K562 (cell line): ENCODE measurements around the gene ASMTL. TPM values are rescaled to one million over a fixed set of nuclear protein-coding genes. Genes with fewer than 3 reads are reported as not detected.

Experiments
- ATAC-seq: fragments of 200-7000 bp; cut with Tn5 transposase; 3 replicates; pipeline ENCODE4 v1.9.1; 2020; ENCODE audit warnings: moderate library complexity
- BruUV-seq: library from RNA; stranded (reverse); fragments of 400-500 nt; replicated peaks from 2 replicates; lab custom pipeline; 2021; lab: Mats Ljungman, UMichigan
- CTCF ChIA-PET: fragments of 300-600 bp; formaldehyde crosslinking; extraction: SDS; loops from one replicate; lab custom pipeline; 2021; ENCODE audit warnings: low intra/inter-chr PET ratio; lab: Yijun Ruan, JAX
- POLR2A ChIA-PET: fragments of 300-600, 350-650 bp; sonication (Branson Sonifier 250); formaldehyde crosslinking; extraction: SDS; loops from one replicate; lab custom pipeline; 2021; ENCODE audit warnings: antibody characterized with exemption, inconsistent platforms; lab: Yijun Ruan, JAX
- DNase-seq, 4 experiments: peaks; one replicate each; pipeline versions ENCODE4 v3.0.0 to v3.0.0-alpha.2; 2011 to 2018; ENCODE audit warnings: low spot score in 3 of 4, mixed read lengths in 3 of 4; ENCODE audit errors: extremely low read depth in 1 of 4
- FAIRE-seq: peaks from 2 replicates; lab custom pipeline; 2011; peaks lifted over from hg19 to GRCh38; lab: Jason Lieb, UNC
- H2AFZ ChIP-seq: 2 replicates; pipeline ENCODE4 v1.6.0; 2011; ENCODE audit warnings: low read depth, low read length, control low read depth, inconsistent platforms
- H3K27ac ChIP-seq: fragments of 200-600 bp; 3 replicates; pipeline ENCODE4 v1.8.0; 2011; ENCODE audit warnings: low read depth, mild to moderate bottlenecking, control low read depth, inconsistent platforms, low read length, moderate library complexity, mixed read lengths; ENCODE audit errors: extremely low read depth
- H3K27me3 ChIP-seq, 2 experiments: fragments of 300-600 bp in 1 of 2; 2 replicates in 1 of 2; 3 replicates in 1 of 2; pipeline versions ENCODE4 v1.6.0 to v1.8.0; 2011; ENCODE audit warnings: inconsistent platforms in 2 of 2, low read length in 2 of 2, mild to moderate bottlenecking in 1 of 2, mixed read lengths in 1 of 2, moderate library complexity in 1 of 2; ENCODE audit not compliant: control insufficient read depth in 2 of 2, insufficient read depth in 2 of 2
- H3K36me3 ChIP-seq: fragments of 300-600 bp; 3 replicates; pipeline ENCODE4 v1.8.0; 2011; ENCODE audit warnings: mild to moderate bottlenecking, low read length, inconsistent platforms; ENCODE audit not compliant: control insufficient read depth, insufficient read depth
- H3K4me1 ChIP-seq, 2 experiments: fragments of 200-600 bp in 1 of 2; replicated peaks in 1 of 2; 2 replicates in 1 of 2; 3 replicates in 1 of 2; pipeline versions ENCODE4 v1.5.1 to v1.8.0; 2011; ENCODE audit warnings: inconsistent platforms in 2 of 2, low read length in 2 of 2, mild to moderate bottlenecking in 1 of 2, mixed read lengths in 1 of 2, moderate library complexity in 1 of 2; ENCODE audit not compliant: control insufficient read depth in 2 of 2, insufficient read depth in 2 of 2
- H3K4me2 ChIP-seq: 2 replicates; pipeline ENCODE4 v1.6.1; 2011; ENCODE audit warnings: low read length, control low read depth, inconsistent platforms, mixed read lengths; ENCODE audit not compliant: insufficient read depth
- H3K4me3 ChIP-seq: fragments of 200-600 bp; sonication (generic), shearing (Covaris generic); 2 replicates; pipeline ENCODE4 v1.5.1; 2016; ENCODE audit warnings: control low read depth, inconsistent platforms
- H3K79me2 ChIP-seq: fragments of 200-600 bp; 3 replicates; pipeline ENCODE4 v1.8.0; 2011; ENCODE audit warnings: low read length, inconsistent platforms; ENCODE audit not compliant: control insufficient read depth, insufficient read depth
- H3K9ac ChIP-seq, 2 experiments: 2 replicates each; pipeline versions ENCODE4 v1.6.0 to v1.6.1; 2011; ENCODE audit warnings: low read depth in 2 of 2, low read length in 2 of 2, control low read depth in 1 of 2, inconsistent platforms in 1 of 2, mild to moderate bottlenecking in 1 of 2, mixed read lengths in 1 of 2; ENCODE audit not compliant: insufficient read depth in 1 of 2
- H3K9me1 ChIP-seq: one replicate; pipeline ENCODE4 v1.6.0; 2011; ENCODE audit warnings: inconsistent platforms, mild to moderate bottlenecking, low read length, moderate library complexity; ENCODE audit not compliant: control insufficient read depth, insufficient read depth
- H3K9me3 ChIP-seq: replicated peaks from 2 replicates; pipeline ENCODE4 v1.5.1; 2011; ENCODE audit warnings: low read depth, low read length, inconsistent platforms; ENCODE audit not compliant: control insufficient read depth, insufficient read depth
- H4K20me1 ChIP-seq: replicated peaks from 2 replicates; pipeline ENCODE4 v1.6.1; 2011; ENCODE audit warnings: low read length, inconsistent platforms, mixed read lengths; ENCODE audit not compliant: control insufficient read depth, insufficient read depth
- HDAC1 ChIP-seq, 2 experiments: fragments of 450-650 bp; IDR thresholded peaks; 2 replicates each; pipeline ENCODE4 v1.6.1; 2016 to 2017; ENCODE audit warnings: inconsistent platforms in 1 of 2, mild to moderate bottlenecking in 1 of 2, moderate library complexity in 1 of 2
- HMGN3 ChIP-seq: IDR thresholded peaks from 2 replicates; pipeline ENCODE4 v1.6.1; 2011; ENCODE audit warnings: borderline replicate concordance, low read depth, mild to moderate bottlenecking, mixed read lengths, low read length; ENCODE audit not compliant: insufficient read length; ENCODE audit errors: extremely low read depth
- HNRNPK ChIP-seq: fragments of 200-400 bp; formaldehyde crosslinking; IDR thresholded peaks from one replicate; pipeline ENCODE4 v1.6.1; 2018; ENCODE audit warnings: mild to moderate bottlenecking, low read depth, low read length; ENCODE audit not compliant: poor library complexity, severe bottlenecking
- PHTF2 ChIP-seq: fragments of 250-450 bp; sonication (Bioruptor Pico); IDR thresholded peaks from 2 replicates; pipeline ENCODE4 v1.5.0; 2021; ENCODE audit warnings: mild to moderate bottlenecking
- TOE1 ChIP-seq, 2 experiments: fragments of 450-650 bp in 1 of 2; sonication (generic) in 1 of 2; formaldehyde crosslinking in 1 of 2; IDR thresholded peaks; 2 replicates each; pipeline versions ENCODE4 v1.7.1 to v1.8.0; 2016 to 2022; ENCODE audit warnings: borderline replicate concordance in 2 of 2, mild to moderate bottlenecking in 2 of 2, antibody characterized with exemption in 1 of 2, inconsistent platforms in 1 of 2, low read depth in 1 of 2, missing genetic modification reagents in 1 of 2, moderate library complexity in 1 of 2
- ZNF212 ChIP-seq: fragments of 450-650 bp; formaldehyde crosslinking; IDR thresholded peaks from 2 replicates; pipeline ENCODE4 v1.4.0; 2020; ENCODE audit warnings: mild to moderate bottlenecking
- WGBS: fragments of 100-300 bp; shearing (Covaris generic); methylation state at CpG from one replicate; pipeline ENCODE4 v1.1.6; 2016; ENCODE audit warnings: low coverage, mixed read lengths; ENCODE audit not compliant: insufficient coverage; ENCODE audit errors: missing lambda C conversion rate; 5-methylcytosine and 5-hydroxymethylcytosine counted together
- in situ Hi-C: fragments of 300-500 bp; cut with MboI; formaldehyde crosslinking; loops from 4 replicates; pipeline ENCODE4 v1.15.0; 2018; ENCODE audit warnings: inconsistent platforms, mixed read lengths
- intact Hi-C: fragments of 100-400 bp; cut with micrococcal nuclease; formaldehyde crosslinking; loops from 2 replicates; pipeline ENCODE4 v1.14.2; 2022
- polyA plus RNA-seq, 8 experiments: library from polyadenylated mRNA; depleted of rRNA in 4 of 8; stranded (reverse) in 5 of 8; unstranded in 3 of 8; fragments of >200 nt; fragmentation: Nextera tagmentation in 2 of 8; fragmentation: Illumina TruSeq in 1 of 8; extraction: Ambion mirVana in 2 of 8; extraction: Trizol in 1 of 8; gene quantifications; 2 replicates each; pipeline versions ENCODE4 v1.2.1 to v1.2.3, GENCODE V29; 2011 to 2014; ENCODE audit warnings: inconsistent platforms in 1 of 8, missing spikeins in 1 of 8
- total RNA-seq, 7 experiments: library from RNA; depleted of rRNA in 6 of 7; stranded (reverse); fragments of >200 nt in 6 of 7; fragmentation: Illumina TruSeq in 2 of 7; extraction: Trizol in 2 of 7; gene quantifications; 2 replicates each; pipeline versions ENCODE4 v1.2.1 to v1.2.3, GENCODE V29; 2011 to 2021; ENCODE audit warnings: low replicate concordance in 1 of 7
- TF ChIP-seq, protein P1 (sequence below): sonication (generic); formaldehyde crosslinking; IDR thresholded peaks from 2 replicates; pipeline ENCODE4 v1.8.0; 2022; ENCODE audit warnings: mild to moderate bottlenecking, missing genetic modification reagents, borderline replicate concordance
- TF ChIP-seq, protein P2 (sequence below): fragments of 450-650 bp; IDR thresholded peaks from 2 replicates; pipeline ENCODE4 v1.6.1; 2017; ENCODE audit warnings: antibody characterized with exemption, mild to moderate bottlenecking

ASMTL gene
- total and polyA plus RNA-seq, 9 of the 15 experiments (the other 6 are each of a cell fraction or from before 2014, with no cell fraction given): 0.56 to 20.6 (median 7.6) TPM

DNA sequence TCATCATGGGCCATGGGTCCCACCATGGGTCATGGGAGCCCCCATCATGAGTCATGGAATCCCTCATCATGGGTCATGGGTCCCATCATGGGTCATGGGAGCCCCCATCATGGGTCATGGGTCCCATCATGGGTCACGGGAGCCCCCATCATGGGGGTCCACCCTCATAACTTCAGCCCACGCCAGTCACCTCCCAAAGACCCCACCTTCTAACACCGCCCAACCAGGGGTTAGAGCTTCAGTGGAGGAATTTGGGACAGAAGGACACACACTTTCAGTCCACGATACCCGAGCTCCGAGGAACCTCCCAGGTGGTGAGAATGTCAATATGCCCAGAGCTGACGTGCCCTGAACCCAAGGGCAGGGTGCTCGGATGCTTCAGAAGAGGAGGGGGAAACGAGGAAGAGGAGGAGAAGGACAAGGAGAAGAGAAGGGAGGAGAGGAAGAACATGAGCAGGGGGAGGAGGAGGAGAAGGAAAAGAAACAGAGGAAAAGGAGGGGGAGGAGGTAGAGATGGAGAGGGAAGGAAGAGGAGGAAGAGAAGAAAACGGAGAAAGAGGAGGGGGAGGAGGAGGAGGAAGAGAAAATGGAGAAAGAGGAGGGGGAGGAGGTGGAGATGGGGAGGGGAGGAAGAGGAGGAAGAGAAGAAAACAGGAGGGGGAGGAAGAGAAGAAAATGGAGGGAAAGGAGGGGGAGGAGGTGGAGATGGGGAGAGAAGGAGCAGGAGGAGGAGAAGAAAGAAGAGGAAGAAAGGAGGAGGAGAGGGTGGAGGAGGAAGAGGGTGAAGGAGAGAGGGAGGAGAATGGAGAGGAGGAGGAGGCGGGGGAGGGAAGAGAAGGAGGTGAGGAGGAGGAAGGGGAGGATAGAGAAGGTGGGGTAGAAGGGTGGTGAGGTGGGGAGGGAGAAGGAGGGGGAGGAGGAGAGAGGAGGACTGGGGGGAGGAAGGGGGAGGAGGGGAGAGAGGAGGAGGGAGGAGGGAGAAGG is 98.4 kb downstream of the ASMTL start:
- in situ Hi-C loops: no loop called here
- Histone ChIP-seq H2AFZ (no peak overlapping the region), H3K27me3 (no peaks in the 10 kb centered on the region), H4K20me1 (no peaks in the 10 kb centered on the region), H3K36me3 (no peaks in the 10 kb centered on the region), H3K4me3 (no peak overlapping the region), H3K4me1 (no peaks in the 10 kb centered on the region), H3K9me3 (no peaks in the 10 kb centered on the region), H3K27ac (no peak overlapping the region), H3K9ac (no peak overlapping the region), H3K79me2 (no peaks in the 10 kb centered on the region), H3K4me2 (no peak overlapping the region), H3K9me1 (no peaks in the 10 kb centered on the region)
- CTCF ChIA-PET: no interaction called here
- BruUV-seq: no TSS peak
- POLR2A ChIA-PET: no interaction called here
- WGBS: 4% methylated on average over 5 of the region's 11 CpGs
- no peak for ATAC-seq
- FAIRE-seq: no peak
- DNase-seq: no peak
- intact Hi-C loops: no loop called here
- no peak for TF ChIP-seq TOE1 (IDR thresholded peaks at IDR 0.05; ENCODE audit: borderline replicate concordance)
- TF ChIP-seq TOE1 (CRISPR knock-in tag; IDR thresholded peaks at IDR 0.05; ENCODE audit: borderline replicate concordance, low read depth): no peak
- TF ChIP-seq, protein P1, sequence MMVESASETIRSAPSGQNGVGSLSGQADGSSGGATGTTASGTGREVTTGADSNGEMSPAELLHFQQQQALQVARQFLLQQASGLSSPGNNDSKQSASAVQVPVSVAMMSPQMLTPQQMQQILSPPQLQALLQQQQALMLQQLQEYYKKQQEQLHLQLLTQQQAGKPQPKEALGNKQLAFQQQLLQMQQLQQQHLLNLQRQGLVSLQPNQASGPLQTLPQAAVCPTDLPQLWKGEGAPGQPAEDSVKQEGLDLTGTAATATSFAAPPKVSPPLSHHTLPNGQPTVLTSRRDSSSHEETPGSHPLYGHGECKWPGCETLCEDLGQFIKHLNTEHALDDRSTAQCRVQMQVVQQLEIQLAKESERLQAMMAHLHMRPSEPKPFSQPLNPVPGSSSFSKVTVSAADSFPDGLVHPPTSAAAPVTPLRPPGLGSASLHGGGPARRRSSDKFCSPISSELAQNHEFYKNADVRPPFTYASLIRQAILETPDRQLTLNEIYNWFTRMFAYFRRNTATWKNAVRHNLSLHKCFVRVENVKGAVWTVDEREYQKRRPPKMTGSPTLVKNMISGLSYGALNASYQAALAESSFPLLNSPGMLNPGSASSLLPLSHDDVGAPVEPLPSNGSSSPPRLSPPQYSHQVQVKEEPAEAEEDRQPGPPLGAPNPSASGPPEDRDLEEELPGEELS (CRISPR knock-in tag): no peak
- no peak for TF ChIP-seq ZNF212 (CRISPR knock-in tag)
- TF ChIP-seq HDAC1 (IDR thresholded peaks at IDR 0.05): no peak
- TF ChIP-seq, protein P2, sequence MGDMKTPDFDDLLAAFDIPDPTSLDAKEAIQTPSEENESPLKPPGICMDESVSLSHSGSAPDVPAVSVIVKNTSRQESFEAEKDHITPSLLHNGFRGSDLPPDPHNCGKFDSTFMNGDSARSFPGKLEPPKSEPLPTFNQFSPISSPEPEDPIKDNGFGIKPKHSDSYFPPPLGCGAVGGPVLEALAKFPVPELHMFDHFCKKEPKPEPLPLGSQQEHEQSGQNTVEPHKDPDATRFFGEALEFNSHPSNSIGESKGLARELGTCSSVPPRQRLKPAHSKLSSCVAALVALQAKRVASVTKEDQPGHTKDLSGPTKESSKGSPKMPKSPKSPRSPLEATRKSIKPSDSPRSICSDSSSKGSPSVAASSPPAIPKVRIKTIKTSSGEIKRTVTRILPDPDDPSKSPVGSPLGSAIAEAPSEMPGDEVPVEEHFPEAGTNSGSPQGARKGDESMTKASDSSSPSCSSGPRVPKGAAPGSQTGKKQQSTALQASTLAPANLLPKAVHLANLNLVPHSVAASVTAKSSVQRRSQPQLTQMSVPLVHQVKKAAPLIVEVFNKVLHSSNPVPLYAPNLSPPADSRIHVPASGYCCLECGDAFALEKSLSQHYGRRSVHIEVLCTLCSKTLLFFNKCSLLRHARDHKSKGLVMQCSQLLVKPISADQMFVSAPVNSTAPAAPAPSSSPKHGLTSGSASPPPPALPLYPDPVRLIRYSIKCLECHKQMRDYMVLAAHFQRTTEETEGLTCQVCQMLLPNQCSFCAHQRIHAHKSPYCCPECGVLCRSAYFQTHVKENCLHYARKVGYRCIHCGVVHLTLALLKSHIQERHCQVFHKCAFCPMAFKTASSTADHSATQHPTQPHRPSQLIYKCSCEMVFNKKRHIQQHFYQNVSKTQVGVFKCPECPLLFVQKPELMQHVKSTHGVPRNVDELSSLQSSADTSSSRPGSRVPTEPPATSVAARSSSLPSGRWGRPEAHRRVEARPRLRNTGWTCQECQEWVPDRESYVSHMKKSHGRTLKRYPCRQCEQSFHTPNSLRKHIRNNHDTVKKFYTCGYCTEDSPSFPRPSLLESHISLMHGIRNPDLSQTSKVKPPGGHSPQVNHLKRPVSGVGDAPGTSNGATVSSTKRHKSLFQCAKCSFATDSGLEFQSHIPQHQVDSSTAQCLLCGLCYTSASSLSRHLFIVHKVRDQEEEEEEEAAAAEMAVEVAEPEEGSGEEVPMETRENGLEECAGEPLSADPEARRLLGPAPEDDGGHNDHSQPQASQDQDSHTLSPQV: no peak
- no peak for TF ChIP-seq HMGN3
- no peak for TF ChIP-seq HNRNPK
- TF ChIP-seq PHTF2: no peak
